Erythroblast (primary cell): ENCODE results near the gene ETV2.

Source experiments
- GATA1 ChIP-seq: IDR thresholded peaks from 2 replicates; pipeline ENCODE4 v1.6.1; 2011; ENCODE audit warnings: low read depth, mild to moderate bottlenecking, control low read depth, low read length, moderate library complexity
- POLR2A ChIP-seq: IDR thresholded peaks from 2 replicates; pipeline ENCODE4 v1.6.1; 2011; ENCODE audit warnings: mild to moderate bottlenecking, low read length

GRCh38 chr19:35642312-35642711 is 767 bp downstream of the ETV2 start:
- TF ChIP-seq POLR2A (no peak), GATA1 (no peak)
